HepG2 (cell line): ENCODE results near the gene B3GALT5. TPM values are rescaled to one million over a fixed set of nuclear protein-coding genes. Genes with fewer than 3 reads are reported as not detected.

ENCODE experiments used
- ATAC-seq: fragments of 200-7000 bp; cut with Tn5 transposase; 3 replicates; pipeline ENCODE4 v1.9.1; 2020; ENCODE audit warnings: mild to moderate bottlenecking, moderate library complexity
- BruUV-seq: library from RNA; stranded (reverse); fragments of 400-500 nt; replicated peaks from 2 replicates; lab custom pipeline; 2021; lab: Mats Ljungman, UMichigan
- CTCF ChIA-PET: fragments of 300-600 bp; formaldehyde crosslinking; extraction: SDS; loops from one replicate; lab custom pipeline; 2021; ENCODE audit warnings: low total read pairs, inconsistent platforms, low intra/inter-chr PET ratio; lab: Yijun Ruan, JAX
- POLR2A ChIA-PET: fragments of 350-600 bp; sonication (Branson Sonifier 250); formaldehyde crosslinking; loops from one replicate; lab custom pipeline; 2020; ENCODE audit warnings: antibody characterized with exemption, inconsistent platforms; lab: Yijun Ruan, JAX
- DNase-seq: peaks from one replicate; pipeline ENCODE4 v3.0.0-alpha.2; 2015; ENCODE audit warnings: low spot score
- FAIRE-seq: peaks from 3 replicates; lab custom pipeline; 2011; peaks lifted over from hg19 to GRCh38; lab: Jason Lieb, UNC
- H2AFZ ChIP-seq: one replicate; pipeline ENCODE4 v1.6.1; 2011; ENCODE audit warnings: low read length, inconsistent platforms
- H3K27ac ChIP-seq: fragments of 300-600 bp; 3 replicates; pipeline ENCODE4 v1.8.0; 2011; ENCODE audit warnings: mixed run types, mild to moderate bottlenecking, mixed read lengths, low read length, inconsistent platforms; ENCODE audit not compliant: insufficient read depth; ENCODE audit errors: extremely low read length
- H3K27me3 ChIP-seq, 2 experiments: fragments of 200-600 bp in 1 of 2; 2 replicates in 1 of 2; 3 replicates in 1 of 2; pipeline versions ENCODE4 v1.6.0 to v1.8.0; 2011; ENCODE audit warnings: low read length in 2 of 2, mild to moderate bottlenecking in 2 of 2, moderate library complexity in 2 of 2, inconsistent platforms in 1 of 2; ENCODE audit not compliant: insufficient read depth in 2 of 2, control insufficient read depth in 1 of 2
- H3K36me3 ChIP-seq, 2 experiments: fragments of 200-600 bp in 1 of 2; replicated peaks in 1 of 2; 2 replicates in 1 of 2; 3 replicates in 1 of 2; pipeline versions ENCODE4 v1.5.1 to v1.8.0; 2011; ENCODE audit warnings: low read length in 2 of 2, inconsistent platforms in 1 of 2; ENCODE audit not compliant: insufficient read depth in 2 of 2, control insufficient read depth in 1 of 2
- H3K4me1 ChIP-seq: 2 replicates; pipeline ENCODE4 v1.5.1; 2012; ENCODE audit warnings: low read length, inconsistent platforms; ENCODE audit not compliant: insufficient read depth
- H3K4me2 ChIP-seq: 2 replicates; pipeline ENCODE4 v1.6.0; 2011; ENCODE audit warnings: low read depth, low read length, inconsistent platforms
- H3K4me3 ChIP-seq, 3 experiments: fragments of 200-600 bp in 1 of 3; sonication (generic), shearing (Covaris generic) in 1 of 3; replicated peaks in 1 of 3; 2 replicates each; pipeline ENCODE4 v1.5.1; 2011 to 2016; ENCODE audit warnings: low read length in 3 of 3, inconsistent platforms in 2 of 3, low read depth in 2 of 3, mild to moderate bottlenecking in 2 of 3, control low read depth in 1 of 3, mixed read lengths in 1 of 3; ENCODE audit not compliant: insufficient read depth in 1 of 3
- H3K79me2 ChIP-seq: one replicate; pipeline ENCODE4 v1.6.1; 2011; ENCODE audit warnings: low read length, inconsistent platforms; ENCODE audit not compliant: insufficient read depth
- H3K9ac ChIP-seq: 2 replicates; pipeline ENCODE4 v1.6.0; 2011; ENCODE audit warnings: mild to moderate bottlenecking, low read depth, low read length, inconsistent platforms; ENCODE audit not compliant: insufficient read depth
- H3K9me3 ChIP-seq: 2 replicates; pipeline ENCODE4 v1.5.1; 2012; ENCODE audit warnings: mild to moderate bottlenecking, low read length
- H4K20me1 ChIP-seq: 2 replicates; pipeline ENCODE4 v1.6.0; 2011; ENCODE audit warnings: inconsistent platforms, mild to moderate bottlenecking, low read length, moderate library complexity; ENCODE audit not compliant: insufficient read depth
- ARNT ChIP-seq: fragments of 450-650 bp; IDR thresholded peaks from 2 replicates; pipeline ENCODE4 v1.6.1; 2017
- ARNTL ChIP-seq: sonication (generic); formaldehyde crosslinking; IDR thresholded peaks from 2 replicates; pipeline ENCODE4 v1.4.0; 2020; ENCODE audit warnings: mild to moderate bottlenecking, missing genetic modification reagents
- BATF2 ChIP-seq: sonication (generic); formaldehyde crosslinking; IDR thresholded peaks from 2 replicates; pipeline ENCODE4 v1.8.0; 2022; ENCODE audit warnings: mild to moderate bottlenecking, missing genetic modification reagents, moderate library complexity
- FOXO1 ChIP-seq: sonication (generic); formaldehyde crosslinking; IDR thresholded peaks from 2 replicates; pipeline ENCODE4 v1.4.0; 2020; ENCODE audit warnings: missing genetic modification reagents
- MTF1 ChIP-seq: sonication (generic); formaldehyde crosslinking; IDR thresholded peaks from 2 replicates; pipeline ENCODE4 v1.5.0; 2020; ENCODE audit warnings: missing genetic modification reagents
- NKX3-1 ChIP-seq: sonication (generic); formaldehyde crosslinking; IDR thresholded peaks from 2 replicates; pipeline ENCODE4 v1.5.0; 2020; ENCODE audit warnings: missing genetic modification reagents
- NR2F6 ChIP-seq, 2 experiments: IDR thresholded peaks; 2 replicates each; pipeline ENCODE4 v1.6.1; 2016; ENCODE audit warnings: antibody characterized with exemption in 1 of 2, mild to moderate bottlenecking in 1 of 2
- RFX3 ChIP-seq: IDR thresholded peaks from 2 replicates; pipeline ENCODE4 v1.6.1; 2016; ENCODE audit warnings: missing biosample characterization, missing genetic modification reagents
- STAG1 ChIP-seq: sonication (generic); formaldehyde crosslinking; IDR thresholded peaks from 2 replicates; pipeline ENCODE4 v1.4.0; 2020; ENCODE audit warnings: missing genetic modification reagents
- ZFYVE20 ChIP-seq: sonication (generic); formaldehyde crosslinking; IDR thresholded peaks from 2 replicates; pipeline ENCODE4 v1.8.0; 2023; ENCODE audit warnings: low read depth, mild to moderate bottlenecking, moderate library complexity, missing genetic modification reagents, borderline replicate concordance
- ZNF383 ChIP-seq: sonication (generic); formaldehyde crosslinking; IDR thresholded peaks from 2 replicates; pipeline ENCODE4 v1.4.0; 2020; ENCODE audit warnings: missing genetic modification reagents, mild to moderate bottlenecking, borderline replicate concordance
- ZNF562 ChIP-seq: sonication (generic); formaldehyde crosslinking; IDR thresholded peaks from 2 replicates; pipeline ENCODE4 v1.8.0; 2022; ENCODE audit warnings: missing genetic modification reagents, borderline replicate concordance
- ZNF615 ChIP-seq: sonication (generic); formaldehyde crosslinking; IDR thresholded peaks from 2 replicates; pipeline ENCODE4 v1.5.0; 2020; ENCODE audit warnings: mild to moderate bottlenecking, missing genetic modification reagents, borderline replicate concordance
- ZNF619 ChIP-seq: sonication (generic); formaldehyde crosslinking; IDR thresholded peaks from 2 replicates; pipeline ENCODE4 v1.4.0; 2020; ENCODE audit warnings: mild to moderate bottlenecking, missing genetic modification reagents
- ZNF800 ChIP-seq: sonication (generic); formaldehyde crosslinking; IDR thresholded peaks from 2 replicates; pipeline ENCODE4 v1.4.0; 2020; ENCODE audit warnings: missing genetic modification reagents
- WGBS: methylation state at CpG from one replicate; pipeline ENCODE4 v1.1.6; 2017; ENCODE audit warnings: low lambda C conversion rate; 5-methylcytosine and 5-hydroxymethylcytosine counted together
- in situ Hi-C: cut with HindIII; loops from 2 replicates; pipeline ENCODE4 v1.10.0; 2017; ENCODE audit warnings: low pct_unique_long_range_greater_than_20kb; ENCODE audit not compliant: extremely low pct_ligation_motif_present
- intact Hi-C: fragments of 100-400 bp; cut with micrococcal nuclease; formaldehyde crosslinking; loops from one replicate; pipeline ENCODE4 v1.10.0; 2022; ENCODE audit not compliant: unreplicated experiment
- polyA plus RNA-seq, 8 experiments: library from polyadenylated mRNA; depleted of rRNA in 3 of 8; stranded (reverse) in 7 of 8; unstranded in 1 of 8; fragments of >200 nt; fragmentation: Illumina TruSeq in 4 of 8; extraction: Trizol in 4 of 8; gene quantifications; 2 replicates each; pipeline versions ENCODE4 v1.2.1 to v1.2.3, GENCODE V29; 2011 to 2016; ENCODE audit warnings: low read depth in 4 of 8, missing spikeins in 1 of 8, mixed read lengths in 1 of 8; ENCODE audit not compliant: insufficient read depth in 1 of 8
- total RNA-seq, 5 experiments: library from RNA; depleted of rRNA; stranded (reverse); fragments of >200 nt; fragmentation: Illumina TruSeq; extraction: Trizol; gene quantifications; 2 replicates each; pipeline ENCODE4 v1.2.3, GENCODE V29; 2016; ENCODE audit warnings: low read depth in 1 of 5
- TF ChIP-seq, protein P1 (sequence below): sonication (generic); formaldehyde crosslinking; IDR thresholded peaks from 2 replicates; pipeline ENCODE4 v1.8.0; 2022; ENCODE audit warnings: mild to moderate bottlenecking, missing genetic modification reagents; ENCODE audit not compliant: insufficient replicate concordance
- TF ChIP-seq, protein P2 (sequence below): sonication (generic); formaldehyde crosslinking; IDR thresholded peaks from 2 replicates; pipeline ENCODE4 v1.5.1; 2020; ENCODE audit warnings: missing genetic modification reagents, mild to moderate bottlenecking, borderline replicate concordance

Gene B3GALT5
- total and polyA plus RNA-seq, 2 of the 13 experiments (the other 11 are each of a cell fraction or from before 2014, with no cell fraction given), result 0.02 to 0.03 TPM

- Histone ChIP-seq H3K9me3 (no peaks in the 10 kb centered on the region), H4K20me1 (no peaks in the 10 kb centered on the region), H3K4me3 (no peak overlapping the region), H3K27ac (no peak overlapping the region), H3K27me3 (peaks cover 2 to 9% of the 10 kb centered on the region in 2 experiments; a peak in 2 of 5 replicates), H3K36me3 (no peaks in the 10 kb centered on the region), H3K4me2 (no peak overlapping the region), H3K79me2 (no peaks in the 10 kb centered on the region), H2AFZ (no peak overlapping the region), H3K9ac (no peak overlapping the region), H3K4me1 (no peaks in the 10 kb centered on the region)
- no peak for DNase-seq
- ATAC-seq, result no peak
- CTCF ChIA-PET, result no interaction called here
- POLR2A ChIA-PET, result no interaction called here
- TF ChIP-seq, protein P1, sequence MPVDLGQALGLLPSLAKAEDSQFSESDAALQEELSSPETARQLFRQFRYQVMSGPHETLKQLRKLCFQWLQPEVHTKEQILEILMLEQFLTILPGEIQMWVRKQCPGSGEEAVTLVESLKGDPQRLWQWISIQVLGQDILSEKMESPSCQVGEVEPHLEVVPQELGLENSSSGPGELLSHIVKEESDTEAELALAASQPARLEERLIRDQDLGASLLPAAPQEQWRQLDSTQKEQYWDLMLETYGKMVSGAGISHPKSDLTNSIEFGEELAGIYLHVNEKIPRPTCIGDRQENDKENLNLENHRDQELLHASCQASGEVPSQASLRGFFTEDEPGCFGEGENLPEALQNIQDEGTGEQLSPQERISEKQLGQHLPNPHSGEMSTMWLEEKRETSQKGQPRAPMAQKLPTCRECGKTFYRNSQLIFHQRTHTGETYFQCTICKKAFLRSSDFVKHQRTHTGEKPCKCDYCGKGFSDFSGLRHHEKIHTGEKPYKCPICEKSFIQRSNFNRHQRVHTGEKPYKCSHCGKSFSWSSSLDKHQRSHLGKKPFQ, result no peak
- TF ChIP-seq ZNF800 (CRISPR knock-in tag) (no peak), ZNF562 (CRISPR knock-in tag) (no peak), ARNT (no peak), ZNF383 (CRISPR knock-in tag) (no peak), NR2F6 (IDR thresholded peaks at IDR 0.05) (no peak), NR2F6 (CRISPR knock-in tag; IDR thresholded peaks at IDR 0.05) (no peak), STAG1 (no peak), ZFYVE20 (CRISPR knock-in tag) (no peak), RFX3 (CRISPR knock-in tag) (no peak), NKX3-1 (CRISPR knock-in tag) (no peak), ARNTL (CRISPR knock-in tag) (no peak), ZNF615 (CRISPR knock-in tag) (no peak), ZNF619 (CRISPR knock-in tag) (no peak), BATF2 (CRISPR knock-in tag) (no peak), MTF1 (CRISPR knock-in tag) (no peak), FOXO1 (CRISPR knock-in tag) (no peak)
- TF ChIP-seq, protein P2, sequence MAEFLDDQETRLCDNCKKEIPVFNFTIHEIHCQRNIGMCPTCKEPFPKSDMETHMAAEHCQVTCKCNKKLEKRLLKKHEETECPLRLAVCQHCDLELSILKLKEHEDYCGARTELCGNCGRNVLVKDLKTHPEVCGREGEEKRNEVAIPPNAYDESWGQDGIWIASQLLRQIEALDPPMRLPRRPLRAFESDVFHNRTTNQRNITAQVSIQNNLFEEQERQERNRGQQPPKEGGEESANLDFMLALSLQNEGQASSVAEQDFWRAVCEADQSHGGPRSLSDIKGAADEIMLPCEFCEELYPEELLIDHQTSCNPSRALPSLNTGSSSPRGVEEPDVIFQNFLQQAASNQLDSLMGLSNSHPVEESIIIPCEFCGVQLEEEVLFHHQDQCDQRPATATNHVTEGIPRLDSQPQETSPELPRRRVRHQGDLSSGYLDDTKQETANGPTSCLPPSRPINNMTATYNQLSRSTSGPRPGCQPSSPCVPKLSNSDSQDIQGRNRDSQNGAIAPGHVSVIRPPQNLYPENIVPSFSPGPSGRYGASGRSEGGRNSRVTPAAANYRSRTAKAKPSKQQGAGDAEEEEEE, result no peak
- in situ Hi-C loops, result no loop called here
- intact Hi-C loops, result no loop called here
- no peak for FAIRE-seq
- 2% methylated on average over 5 of the region's 9 CpGs for WGBS
- no TSS peak for BruUV-seq
Observed at GRCh38 chr21:39673163-39673562, 60.4 kb downstream of the B3GALT5 start.
